SK-N-SH (cell line): ENCODE results near the gene RUFY2.

Experiments
- CTCF ChIP-seq: fragments of 200-600 bp; sonication (generic); IDR thresholded peaks from 2 replicates; pipeline ENCODE4 v1.6.1; 2017; ENCODE audit warnings: antibody characterized with exemption, mild to moderate bottlenecking, moderate library complexity
- EP300 ChIP-seq, 2 experiments: IDR thresholded peaks; 2 replicates each; pipeline versions ENCODE4 v1.4.0 to v1.6.1; 2012; ENCODE audit warnings: borderline replicate concordance in 1 of 2, low read depth in 1 of 2, low read length in 1 of 2
- EZH2phosphoT487 ChIP-seq: fragments of 200-600 bp; sonication (generic); IDR thresholded peaks from 2 replicates; pipeline ENCODE4 v1.6.1; 2017; ENCODE audit warnings: low read depth, mixed run types, mild to moderate bottlenecking, antibody characterized with exemption, moderate library complexity, borderline replicate concordance
- MAX ChIP-seq: IDR thresholded peaks from 2 replicates; pipeline ENCODE4 v1.4.0; 2012; ENCODE audit warnings: low read depth
- REST ChIP-seq: IDR thresholded peaks from 2 replicates; pipeline ENCODE4 v1.6.1; 2012; ENCODE audit warnings: mild to moderate bottlenecking, low read depth, low read length, moderate library complexity
- RFX5 ChIP-seq: IDR thresholded peaks from 2 replicates; pipeline ENCODE4 v1.6.1; 2012; ENCODE audit warnings: mild to moderate bottlenecking, improper control_type of control experiment, low read length
- USF1 ChIP-seq: IDR thresholded peaks from 2 replicates; pipeline ENCODE4 v1.4.0; 2012; ENCODE audit warnings: low read depth, borderline replicate concordance

- TF ChIP-seq EZH2phosphoT487 (no peak), EP300 (IDR thresholded peaks at IDR 0.05; ENCODE audit: borderline replicate concordance in 1 of 2, low read depth in 1 of 2, low read length in 1 of 2) (no peak), CTCF (no peak), MAX (no peak), USF1 (no peak), REST (no peak), RFX5 (no peak)
Observed at GRCh38 chr10:68353537-68353936, 53.5 kb downstream of the RUFY2 start.
